ENCODE data around the gene FAM171A2. TPM values are rescaled to one million over a fixed set of nuclear protein-coding genes. Genes with fewer than 3 reads are reported as not detected.

FAM171A2 gene
- total RNA-seq, 1 donor from 2014 or later = 18.1 TPM

GRCh38 chr17:44354582-44355561 lies 8.8 kb downstream of the FAM171A2 start:
- H3K36me3 ChIP-seq = no peaks in the 10 kb centered on the region
- peaks cover 2% of the 10 kb centered on the region for H3K4me1 ChIP-seq
- DNase-seq (ENCODE audit: low spot score) = peak; percentile 91
- no peak overlapping the region for H3K4me3 ChIP-seq
- H3K27ac Mint-ChIP-seq = no peak overlapping the region
- H3K27me3 Mint-ChIP-seq (ENCODE audit: insufficient read depth, low read depth) = peaks cover 12% of the 10 kb centered on the region
- H3K79me2 ChIP-seq (ENCODE audit: low read depth) = peaks cover 22% of the 10 kb centered on the region
- H4K20me1 ChIP-seq (ENCODE audit: low read depth) = peaks cover 80% of the 10 kb centered on the region
- no peak overlapping the region for H3K9ac ChIP-seq
- H3K4me2 ChIP-seq = peak overlapping the region; percentile 63
- H3F3A ChIP-seq (ENCODE audit: low read depth) = peaks cover 33% of the 10 kb centered on the region
- peaks cover 12% of the 10 kb centered on the region for H3K27me3 ChIP-seq
- H3K9me3 ChIP-seq (ENCODE audit: low read depth) = no peaks in the 10 kb centered on the region
- H3K4me1 Mint-ChIP-seq = peaks cover 9% of the 10 kb centered on the region
- TF ChIP-seq EZH2 (IDR thresholded peaks at IDR 0.05) = no peak
- no peak for TF ChIP-seq EZH2phosphoT487 (IDR thresholded peaks at IDR 0.05)
- TF ChIP-seq, protein P1, sequence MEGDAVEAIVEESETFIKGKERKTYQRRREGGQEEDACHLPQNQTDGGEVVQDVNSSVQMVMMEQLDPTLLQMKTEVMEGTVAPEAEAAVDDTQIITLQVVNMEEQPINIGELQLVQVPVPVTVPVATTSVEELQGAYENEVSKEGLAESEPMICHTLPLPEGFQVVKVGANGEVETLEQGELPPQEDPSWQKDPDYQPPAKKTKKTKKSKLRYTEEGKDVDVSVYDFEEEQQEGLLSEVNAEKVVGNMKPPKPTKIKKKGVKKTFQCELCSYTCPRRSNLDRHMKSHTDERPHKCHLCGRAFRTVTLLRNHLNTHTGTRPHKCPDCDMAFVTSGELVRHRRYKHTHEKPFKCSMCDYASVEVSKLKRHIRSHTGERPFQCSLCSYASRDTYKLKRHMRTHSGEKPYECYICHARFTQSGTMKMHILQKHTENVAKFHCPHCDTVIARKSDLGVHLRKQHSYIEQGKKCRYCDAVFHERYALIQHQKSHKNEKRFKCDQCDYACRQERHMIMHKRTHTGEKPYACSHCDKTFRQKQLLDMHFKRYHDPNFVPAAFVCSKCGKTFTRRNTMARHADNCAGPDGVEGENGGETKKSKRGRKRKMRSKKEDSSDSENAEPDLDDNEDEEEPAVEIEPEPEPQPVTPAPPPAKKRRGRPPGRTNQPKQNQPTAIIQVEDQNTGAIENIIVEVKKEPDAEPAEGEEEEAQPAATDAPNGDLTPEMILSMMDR (IDR thresholded peaks at IDR 0.05) = peak; percentile 63
- H3K36me3 Mint-ChIP-seq = peaks cover 9% of the 10 kb centered on the region
- no peaks in the 10 kb centered on the region for H3K9me3 Mint-ChIP-seq
- no peak overlapping the region for H3K27ac ChIP-seq
- H3K4me3 Mint-ChIP-seq = no peak overlapping the region
- H2AFZ ChIP-seq (replicated peaks) = no peak overlapping the region

DNA sequence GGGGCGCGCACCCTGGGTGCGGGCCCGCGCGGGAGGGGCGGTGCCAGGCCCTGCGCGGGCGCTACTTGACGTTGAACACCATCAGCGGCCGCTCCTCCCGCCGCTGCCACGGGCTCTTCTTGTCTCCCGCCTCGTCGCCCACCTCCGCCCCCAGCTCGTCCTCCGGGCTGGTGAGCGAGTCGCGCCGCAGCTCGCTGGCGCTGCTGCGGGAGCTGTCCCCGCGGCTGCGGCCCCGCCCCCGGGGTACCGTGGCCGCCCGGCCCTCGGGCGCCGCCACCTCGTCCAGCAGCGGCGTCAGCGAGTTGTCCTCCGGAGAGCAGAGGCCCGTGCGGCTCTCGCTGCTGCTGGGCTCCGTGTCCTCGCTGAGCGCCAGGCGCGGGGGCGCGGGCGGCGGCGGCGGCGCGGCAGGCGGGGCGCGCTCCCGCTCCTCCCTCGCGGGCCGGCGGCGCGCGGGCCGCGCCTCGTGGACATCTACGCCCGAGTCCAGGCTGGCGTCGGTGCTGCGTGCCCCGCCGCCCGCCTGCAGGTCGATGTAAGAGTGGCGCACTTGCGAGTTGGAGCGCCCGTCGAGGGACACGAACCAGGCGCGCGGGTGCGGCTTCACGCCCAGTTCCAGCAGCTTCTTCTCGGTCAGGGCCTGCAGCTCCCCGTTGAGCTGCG lies 9.9 kb downstream of the FAM171A2 start:
- peak; percentile 81 for DNase-seq (ENCODE audit: low spot score)

GRCh38 chr17:44352828-44353671 lies 10.6 kb downstream of the FAM171A2 start:
- TF ChIP-seq EZH2 (IDR thresholded peaks at IDR 0.05) (no peak), EZH2phosphoT487 (IDR thresholded peaks at IDR 0.05) (no peak)
- TF ChIP-seq, protein P1 (IDR thresholded peaks at IDR 0.05) = no peak
- H3K27me3 Mint-ChIP-seq (ENCODE audit: insufficient read depth, low read depth) = peaks cover 14% of the 10 kb centered on the region
- H3K79me2 ChIP-seq (ENCODE audit: low read depth) = peaks cover 4% of the 10 kb centered on the region
- peaks cover 4% of the 10 kb centered on the region for H3K4me1 Mint-ChIP-seq
- DNase-seq (ENCODE audit: low spot score) = no peak
- H3K4me3 Mint-ChIP-seq = peak overlapping the region; percentile 41
- H3K4me3 ChIP-seq = peak overlapping the region; percentile 41
- H2AFZ ChIP-seq (replicated peaks) = no peak overlapping the region
- peaks cover 33% of the 10 kb centered on the region for H3F3A ChIP-seq (ENCODE audit: low read depth)
- peaks cover 62% of the 10 kb centered on the region for H4K20me1 ChIP-seq (ENCODE audit: low read depth)
- H3K4me1 ChIP-seq = no peaks in the 10 kb centered on the region
- H3K4me2 ChIP-seq = peak overlapping the region; percentile 73
- H3K9me3 ChIP-seq (ENCODE audit: low read depth) = no peaks in the 10 kb centered on the region
- peaks cover 7% of the 10 kb centered on the region for H3K36me3 Mint-ChIP-seq
- H3K27ac Mint-ChIP-seq = peak overlapping the region; percentile 46
- no peak overlapping the region for H3K9ac ChIP-seq
- H3K27me3 ChIP-seq = peaks cover 12% of the 10 kb centered on the region
- H3K36me3 ChIP-seq = no peaks in the 10 kb centered on the region
- H3K27ac ChIP-seq = no peak overlapping the region
- H3K9me3 Mint-ChIP-seq = no peaks in the 10 kb centered on the region

More for the DNA sequence above, 9.9 kb downstream of the FAM171A2 start:
- H3K27ac Mint-ChIP-seq = no peak overlapping the region
- H3K27me3 ChIP-seq = peaks cover 12% of the 10 kb centered on the region
- no peaks in the 10 kb centered on the region for H3K9me3 Mint-ChIP-seq
- TF ChIP-seq EZH2 (IDR thresholded peaks at IDR 0.05) (no peak), EZH2phosphoT487 (IDR thresholded peaks at IDR 0.05) (no peak)
- TF ChIP-seq, protein P1 (IDR thresholded peaks at IDR 0.05) = no peak
- no peak overlapping the region for H3K27ac ChIP-seq
- H3K36me3 ChIP-seq = no peaks in the 10 kb centered on the region
- no peak overlapping the region for H2AFZ ChIP-seq (replicated peaks)
- peaks cover 7% of the 10 kb centered on the region for H3K36me3 Mint-ChIP-seq
- no peak overlapping the region for H3K4me3 Mint-ChIP-seq
- peak overlapping the region; percentile 41 for H3K4me3 ChIP-seq
- no peaks in the 10 kb centered on the region for H3K9me3 ChIP-seq (ENCODE audit: low read depth)
- peaks cover 33% of the 10 kb centered on the region for H3F3A ChIP-seq (ENCODE audit: low read depth)
- H3K4me2 ChIP-seq = peak overlapping the region; percentile 73
- no peak overlapping the region for H3K9ac ChIP-seq
- no peaks in the 10 kb centered on the region for H3K4me1 ChIP-seq
- H4K20me1 ChIP-seq (ENCODE audit: low read depth) = peaks cover 69% of the 10 kb centered on the region
- H3K4me1 Mint-ChIP-seq = peaks cover 4% of the 10 kb centered on the region
- H3K27me3 Mint-ChIP-seq (ENCODE audit: insufficient read depth, low read depth) = peaks cover 12% of the 10 kb centered on the region
- H3K79me2 ChIP-seq (ENCODE audit: low read depth) = peaks cover 12% of the 10 kb centered on the region
